Activated CD4-positive, alpha-beta T cell treated with anti-CD3 and anti-CD28 coated beads, Interleukin-2, amount 50 U/mL, for 4 hours (primary cell): ENCODE results near the gene DNMT3A.

ENCODE experiments used
- DNase-seq, 2 experiments: peaks; one replicate each; pipeline ENCODE4 v3.0.0-alpha.2; 2020

Gene DNMT3A

DNA sequence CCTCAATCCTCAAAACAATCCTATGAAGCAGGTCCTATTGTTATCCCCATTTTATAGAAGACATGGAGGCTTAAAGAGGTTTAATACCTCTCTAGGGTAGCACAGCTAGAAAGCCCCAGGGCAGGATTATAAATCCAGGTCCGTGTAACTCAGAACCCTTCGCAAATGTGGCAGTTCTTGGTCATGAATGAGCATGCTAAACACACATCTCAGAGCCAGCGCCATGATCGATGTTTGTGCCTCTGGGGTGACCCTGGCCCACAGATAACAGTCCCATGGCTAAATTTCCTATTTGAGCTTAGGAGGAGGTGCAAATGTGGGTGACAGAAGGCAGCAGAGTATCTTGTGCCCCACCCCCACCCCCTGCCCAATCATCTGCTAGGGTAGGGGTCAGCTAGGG, 17.5 kb downstream of the DNMT3A start:
- DNase-seq = no peak

DNA sequence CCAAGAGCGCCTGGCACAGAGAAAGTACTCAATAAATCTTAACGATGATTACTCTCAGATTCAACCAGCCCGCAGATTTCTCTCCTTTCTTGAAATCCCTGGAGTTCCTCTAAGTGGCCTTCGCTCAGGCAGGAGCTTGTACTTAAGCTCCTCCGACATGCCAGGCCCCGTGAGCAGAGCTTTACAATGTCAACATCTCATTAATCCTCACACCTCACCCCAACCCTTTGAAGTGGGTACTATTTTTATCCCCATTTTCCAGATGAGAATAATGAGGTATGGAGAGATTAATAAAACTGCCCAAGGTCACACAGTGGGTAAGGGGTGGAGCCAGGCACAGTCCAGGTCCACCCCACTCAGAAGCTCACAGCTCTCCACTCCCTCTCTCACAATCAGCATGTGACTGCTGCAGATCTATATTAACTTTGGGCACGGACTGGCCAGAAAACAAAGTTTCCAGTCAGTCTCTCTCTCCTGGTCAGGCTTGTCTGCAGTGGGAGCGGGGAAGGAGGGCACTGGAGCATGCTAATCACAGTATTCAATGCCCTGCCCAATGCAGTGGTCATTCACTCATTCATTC, 18.0 kb downstream of the DNMT3A start:
- DNase-seq = no peak

- DNase-seq = peak; percentile 64 to 66
Observed at GRCh38 chr2:25323042-25323514, 18.6 kb downstream of the DNMT3A start.

DNA sequence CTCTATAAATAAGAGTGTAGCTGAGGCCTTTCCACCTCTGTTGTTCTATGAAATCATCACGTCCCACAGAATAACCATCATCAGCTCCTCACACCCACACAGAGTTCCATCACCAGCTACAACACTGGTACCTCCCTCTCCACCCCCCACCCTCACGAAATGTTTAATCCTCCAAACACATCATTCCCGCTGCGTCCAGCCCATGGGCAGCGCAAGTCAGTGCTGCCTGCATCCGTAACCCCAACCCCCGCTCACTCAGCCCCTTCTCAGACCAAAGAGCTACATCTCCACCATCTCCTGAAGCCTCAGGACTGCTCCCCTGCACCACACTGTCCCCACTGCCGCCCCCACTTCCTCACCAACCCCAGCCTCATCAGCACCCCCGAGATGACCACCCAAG, 19.4 kb downstream of the DNMT3A start:
- DNase-seq = peak in 1 of 2 experiments; percentile 30

- DNase-seq = no peak
Observed at GRCh38 chr2:25320077-25320476, 21.6 kb downstream of the DNMT3A start.

- DNase-seq = no peak
Observed at GRCh38 chr2:25316101-25316500, 25.6 kb downstream of the DNMT3A start.

DNA sequence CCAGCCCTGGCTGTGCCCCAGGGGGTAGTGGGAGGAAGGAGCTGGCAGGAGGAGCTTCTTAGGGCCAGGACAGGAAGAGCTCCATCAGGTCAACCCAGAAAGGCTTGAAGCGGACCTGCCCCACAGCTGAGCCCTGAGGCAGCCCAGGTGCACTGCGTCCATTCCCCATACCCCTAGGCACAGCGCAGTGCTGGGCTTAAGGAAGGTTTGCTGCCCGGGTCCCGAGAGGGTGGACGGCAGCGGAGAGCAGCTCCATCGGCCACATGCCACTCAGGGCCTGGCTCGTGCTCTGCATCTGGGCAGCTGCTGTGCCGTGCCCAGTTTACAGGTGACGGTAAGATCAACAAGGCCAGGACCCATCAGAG, 26.4 kb downstream of the DNMT3A start:
- DNase-seq = no peak

DNA sequence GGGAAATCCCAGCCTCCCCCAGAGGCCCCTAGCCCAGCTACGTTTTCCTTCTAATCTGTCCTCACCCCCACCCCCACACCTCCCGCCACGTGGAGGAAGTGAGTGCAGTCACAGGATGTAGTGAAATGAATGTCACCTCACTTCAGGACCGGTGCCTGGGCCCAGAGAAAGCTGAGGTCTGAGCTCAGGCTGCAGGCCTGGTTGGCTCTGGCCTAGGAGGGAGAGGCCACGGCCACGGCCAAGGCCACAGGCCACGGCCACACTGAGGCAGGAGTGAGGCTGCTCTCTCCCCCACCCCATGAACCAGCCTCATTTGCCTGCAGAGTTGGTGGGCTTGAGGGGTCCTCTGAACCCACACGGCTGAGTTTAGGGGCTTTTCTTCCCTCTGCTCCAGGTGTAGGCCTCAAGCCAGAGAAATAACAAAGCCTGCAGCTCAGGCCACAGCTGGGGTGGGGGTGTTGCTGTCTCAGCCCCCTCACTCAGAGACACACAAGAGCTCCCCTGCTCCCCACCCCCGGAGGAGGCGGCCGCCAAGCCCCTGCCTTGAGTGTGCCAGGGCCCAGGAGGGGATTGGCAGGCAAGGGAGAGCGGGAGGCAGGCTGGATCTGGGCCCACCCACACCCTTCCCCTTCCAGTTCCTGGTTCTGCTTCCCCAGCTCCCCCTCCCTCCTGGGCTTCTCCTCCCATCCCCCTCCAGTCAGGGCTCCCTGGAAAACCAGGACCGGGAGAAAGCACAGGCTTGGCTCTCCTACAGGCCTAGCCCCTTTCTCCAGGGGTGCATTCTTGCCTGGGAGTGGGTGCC, 27.0 kb downstream of the DNMT3A start:
- DNase-seq = peak; percentile 89 to 92

DNA sequence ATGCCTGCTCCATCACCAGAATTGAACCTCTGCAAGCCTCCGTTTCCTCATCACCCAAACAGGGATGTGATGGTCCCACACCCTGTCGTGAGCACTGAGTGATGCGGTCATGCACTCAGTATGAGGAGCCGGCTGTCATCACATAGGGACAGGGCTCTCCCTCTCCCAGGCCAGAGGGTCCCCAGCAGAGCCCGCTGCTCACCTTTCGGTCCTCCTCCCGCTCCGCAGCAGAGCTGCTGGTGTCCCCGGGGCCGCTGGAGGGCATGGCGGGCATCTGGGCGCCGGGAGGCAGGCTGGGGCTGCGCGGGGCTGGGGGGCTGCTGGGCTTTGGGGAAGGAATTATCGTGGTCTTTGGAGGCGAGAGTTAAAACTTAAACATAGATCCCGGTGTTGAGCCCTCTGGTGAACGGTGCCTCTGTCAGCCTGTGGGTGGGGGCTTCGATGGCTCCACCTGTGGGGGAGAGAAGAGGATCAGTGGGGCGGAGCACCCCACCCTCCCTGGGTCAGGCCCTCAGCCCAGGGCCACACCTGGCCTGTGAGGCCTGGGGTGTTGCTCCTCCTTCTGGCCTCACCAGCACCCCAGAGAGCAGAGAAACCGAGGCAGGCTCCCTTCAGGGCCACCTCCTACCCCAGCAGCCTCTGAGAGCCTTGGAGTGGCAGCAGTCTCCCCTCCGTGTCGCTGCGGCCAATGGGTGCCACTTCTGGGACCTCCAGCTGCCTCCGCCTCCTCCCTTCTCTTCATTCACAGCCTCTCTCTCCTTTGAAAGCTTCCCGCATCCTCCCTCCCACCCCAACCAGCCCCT, 27.8 kb downstream of the DNMT3A start:
- DNase-seq = no peak

DNA sequence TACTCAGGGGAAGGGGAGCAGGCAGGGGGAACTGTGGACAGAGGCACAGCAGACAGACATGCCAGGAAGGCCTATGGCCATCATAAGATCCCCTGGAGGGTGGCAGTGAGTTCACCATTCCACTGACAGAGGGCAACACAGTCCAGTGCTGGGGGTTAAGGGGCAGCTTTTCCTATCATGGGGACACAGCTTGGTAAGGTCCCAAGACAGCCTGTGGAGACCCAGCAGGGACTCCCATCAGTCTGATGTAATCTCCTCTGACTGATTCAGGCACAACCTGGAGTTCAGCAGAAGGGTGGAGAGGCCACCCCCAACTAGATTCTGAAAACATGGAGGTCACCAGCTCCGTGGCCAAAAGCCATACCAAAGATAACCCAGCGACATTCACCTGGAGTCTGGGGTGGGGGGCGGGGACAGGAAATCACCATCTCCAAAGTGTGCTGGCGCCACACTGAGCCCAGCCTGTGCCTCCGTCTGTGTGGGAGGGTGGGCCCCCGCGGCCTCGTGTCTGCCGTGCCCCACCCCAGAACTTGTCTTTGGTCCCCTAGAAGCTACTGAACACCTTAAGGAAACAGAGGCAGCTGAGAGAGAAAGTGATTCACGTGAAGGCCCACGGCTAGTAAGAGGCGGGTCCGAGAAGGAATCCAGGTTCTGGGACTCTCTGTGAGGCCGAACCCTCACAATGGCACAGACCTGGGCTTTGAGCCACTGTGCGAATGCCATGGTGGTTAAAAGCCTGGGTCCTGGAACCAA, 28.6 kb downstream of the DNMT3A start:
- DNase-seq = peak; percentile 36 to 39

- no peak for DNase-seq
Observed at GRCh38 chr2:25311865-25312575, 29.7 kb downstream of the DNMT3A start.

- no peak for DNase-seq
Observed at GRCh38 chr2:25310965-25311864, 30.5 kb downstream of the DNMT3A start.

- DNase-seq = no peak
Observed at GRCh38 chr2:25310709-25310964, 31.1 kb downstream of the DNMT3A start.

DNA sequence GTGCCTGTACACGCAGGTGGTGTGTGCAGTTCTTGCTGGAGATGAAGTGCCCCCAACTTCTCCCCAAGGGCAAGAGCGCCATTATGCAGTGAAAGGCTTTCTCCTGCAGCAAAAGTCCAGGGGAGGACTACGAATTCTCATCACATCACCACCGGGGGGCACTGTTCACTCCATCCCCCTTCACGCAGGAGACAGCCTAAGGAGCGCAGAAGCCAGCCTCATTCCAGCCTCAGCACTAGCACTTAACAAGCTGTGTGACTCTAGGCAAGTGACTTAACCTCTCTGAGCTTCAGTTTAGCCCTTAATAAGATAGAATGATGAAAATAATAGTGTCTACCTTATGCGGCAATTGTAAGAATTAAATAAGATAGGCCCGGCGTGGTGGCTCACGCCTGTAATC, 32.3 kb downstream of the DNMT3A start:
- DNase-seq = peak; percentile 66

GRCh38 chr2:25308599-25308998, 33.1 kb downstream of the DNMT3A start:
- DNase-seq = no peak

- no peak for DNase-seq
Observed at GRCh38 chr2:25307949-25308557, 33.7 kb downstream of the DNMT3A start.

- no peak for DNase-seq
Observed at GRCh38 chr2:25306777-25307368, 34.9 kb downstream of the DNMT3A start.

- no peak for DNase-seq
Observed at GRCh38 chr2:25305775-25306174, 36.0 kb downstream of the DNMT3A start.

GRCh38 chr2:25304826-25305596, 36.7 kb downstream of the DNMT3A start:
- no peak for DNase-seq

DNA sequence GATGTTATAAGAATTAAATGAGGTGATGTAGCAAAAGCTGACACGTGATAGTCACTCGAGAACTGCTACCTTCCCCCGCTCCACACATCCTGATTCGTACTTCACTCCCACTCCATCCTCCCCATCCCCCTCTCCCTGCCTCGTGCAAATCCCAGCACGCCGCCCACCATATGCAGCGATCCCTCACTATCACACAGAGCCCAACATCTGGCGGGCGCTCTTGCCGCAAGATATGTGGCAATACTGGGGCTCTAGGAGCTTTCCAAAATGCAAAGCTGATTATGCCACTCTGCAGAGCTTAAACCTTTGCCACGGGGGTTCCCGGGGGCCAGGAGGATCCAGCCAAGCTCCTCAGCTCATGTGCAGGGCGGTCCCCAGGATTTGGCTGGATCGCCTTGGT, 37.4 kb downstream of the DNMT3A start:
- no peak for DNase-seq
